ENCODE data around the gene FREM2.

- TF ChIP-seq USF2 (IDR thresholded peaks at IDR 0.05; ENCODE audit: low read depth, low read length) (no peak), USF2 (CRISPR knock-in tag; IDR thresholded peaks at IDR 0.05; ENCODE audit: borderline replicate concordance) (no peak), MIXL1 (CRISPR knock-in tag; IDR thresholded peaks at IDR 0.05) (no peak), RAD21 (CRISPR knock-in tag; IDR thresholded peaks at IDR 0.05) (no peak), IRF2 (CRISPR knock-in tag; IDR thresholded peaks at IDR 0.05) (no peak), ZNF749 (CRISPR knock-in tag; IDR thresholded peaks at IDR 0.05; ENCODE audit: borderline replicate concordance) (no peak), MED13 (CRISPR knock-in tag; IDR thresholded peaks at IDR 0.05) (no peak), PTBP1 (IDR thresholded peaks at IDR 0.05; ENCODE audit: low read depth, low read length, poor library complexity, severe bottlenecking) (no peak), NR2C2 (CRISPR knock-in tag; IDR thresholded peaks at IDR 0.05; ENCODE audit: borderline replicate concordance) (no peak), FOXP4 (CRISPR knock-in tag; IDR thresholded peaks at IDR 0.05) (no peak), POLR2A (IDR thresholded peaks at IDR 0.05; ENCODE audit: insufficient read depth in 1 of 2, low read depth in 2 of 2, low read length in 2 of 2) (no peak), STAG1 (CRISPR knock-in tag; IDR thresholded peaks at IDR 0.05) (no peak)
Observed at GRCh38 chr13:38862443-38862842, 175.6 kb downstream of the FREM2 start.
